ENCODE results near the gene SPATA13.
"Not testable (repeated sequence)": the region's sequence is repeated elsewhere in the genome, so short reads cannot be mapped to it uniquely, and the experiment has no call there.

The SPATA13 gene

GRCh38 chr13:24202215-24202614 lies 41.7 kb downstream of the SPATA13 start:
- DNase-seq, result no peak

- no peak for DNase-seq
Observed at GRCh38 chr13:24203273-24203672, 42.8 kb downstream of the SPATA13 start.

GRCh38 chr13:24203811-24204210 lies 43.3 kb downstream of the SPATA13 start:
- DNase-seq, result no peak

GRCh38 chr13:24205076-24205475 lies 44.6 kb downstream of the SPATA13 start:
- not testable (repeated sequence) for DNase-seq

GRCh38 chr13:24207841-24208667 lies 47.5 kb downstream of the SPATA13 start:
- no peak for DNase-seq

- DNase-seq, result no peak
Observed at GRCh38 chr13:24209138-24209537, 48.6 kb downstream of the SPATA13 start.

GRCh38 chr13:24212254-24212653 lies 51.7 kb downstream of the SPATA13 start:
- DNase-seq, result no peak

- DNase-seq, result no peak
Observed at GRCh38 chr13:24212674-24213073, 52.2 kb downstream of the SPATA13 start.

- no peak for DNase-seq
Observed at GRCh38 chr13:24213932-24214331, 53.4 kb downstream of the SPATA13 start.

GRCh38 chr13:24214528-24214927 lies 54.0 kb downstream of the SPATA13 start:
- DNase-seq, result no peak

- no peak for DNase-seq
Observed at GRCh38 chr13:24215126-24215525, 54.6 kb downstream of the SPATA13 start.

- DNase-seq, result no peak
Observed at GRCh38 chr13:24215732-24216131, 55.2 kb downstream of the SPATA13 start.

GRCh38 chr13:24216176-24216575 lies 55.7 kb downstream of the SPATA13 start:
- no peak for DNase-seq

- not testable (repeated sequence) for DNase-seq
Observed at GRCh38 chr13:24216779-24217178, 56.3 kb downstream of the SPATA13 start.

- no peak for DNase-seq
Observed at GRCh38 chr13:24217601-24218281, 57.2 kb downstream of the SPATA13 start.

- DNase-seq, result no peak
Observed at GRCh38 chr13:24218338-24218737, 57.8 kb downstream of the SPATA13 start.

- no peak for DNase-seq
Observed at GRCh38 chr13:24218977-24219376, 58.5 kb downstream of the SPATA13 start.

- no peak for DNase-seq
Observed at GRCh38 chr13:24220086-24220703, 59.7 kb downstream of the SPATA13 start.

GRCh38 chr13:24221007-24221406 lies 60.5 kb downstream of the SPATA13 start:
- DNase-seq, result no peak

GRCh38 chr13:24222756-24223155 lies 62.2 kb downstream of the SPATA13 start:
- DNase-seq, result no peak

- no peak for DNase-seq
Observed at GRCh38 chr13:24223341-24224231, 63.1 kb downstream of the SPATA13 start.

- DNase-seq, result no peak
Observed at GRCh38 chr13:24224232-24224680, 63.7 kb downstream of the SPATA13 start.

- DNase-seq, result no peak
Observed at GRCh38 chr13:24225062-24225461, 64.5 kb downstream of the SPATA13 start.

Measured in activated T-cell treated with anti-CD3 and anti-CD28 coated beads, Interleukin-2, amount 50 U/mL, for 1 hour (primary cell).